ENCODE results near the gene XIAP. TPM values are rescaled to one million over a fixed set of nuclear protein-coding genes. Genes with fewer than 3 reads are reported as not detected.
A peak's percentile ranks its signal among the peaks of the same experiment; 100 is the strongest.

The XIAP gene
- total RNA-seq, 5 donors from 2014 or later (not counting 1 experiment from before 2014, with no cell fraction given) = 40.4 to 59.6 (median 46.1) TPM

DNA sequence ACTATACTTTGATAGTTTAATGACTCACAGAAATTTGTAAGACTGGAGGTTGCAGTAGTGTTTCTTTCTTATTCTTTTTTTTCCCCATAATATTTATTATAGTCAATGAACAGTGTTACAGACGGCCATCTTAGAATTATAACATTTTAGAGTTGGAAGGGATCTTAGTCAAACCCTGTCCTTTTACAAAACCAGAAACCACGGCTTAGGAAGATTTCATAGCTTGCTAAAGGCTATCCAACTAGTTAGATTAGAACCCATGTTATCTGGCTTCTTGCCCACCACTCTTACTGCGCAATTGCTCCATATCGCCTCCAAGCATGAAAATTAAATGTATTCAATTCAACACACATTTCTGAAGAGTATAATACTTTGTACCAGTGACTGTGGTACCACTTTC is 1.1 kb downstream of the XIAP start:
- no peaks in the 10 kb centered on the region for H3K36me3 Mint-ChIP-seq
- peaks cover 0 to 10% of the 10 kb centered on the region in 2 donors for H3K27me3 Mint-ChIP-seq
- Histone ChIP-seq H3K4me3 (ENCODE audit: control insufficient read depth in 1 of 2, extremely low read depth in 1 of 2, low read length in 1 of 2) (peak overlapping the region; percentile 82 to 94), H3K27me3 (replicated peaks in 1 of 2; ENCODE audit: control insufficient read depth in 2 of 2, extremely low read depth in 1 of 2, insufficient read depth in 2 of 2, low read length in 1 of 2) (no peaks in the 10 kb centered on the region), H3K9me3 (no peaks in the 10 kb centered on the region), H3K36me3 (ENCODE audit: control insufficient read depth in 2 of 2, extremely low read depth in 1 of 2, insufficient read depth in 1 of 2, low read length in 1 of 2) (no peaks in the 10 kb centered on the region), H3K4me1 (ENCODE audit: control insufficient read depth in 1 of 2, extremely low read depth in 1 of 2, insufficient read depth in 2 of 2, low read length in 2 of 2) (peaks cover 2 to 15% of the 10 kb centered on the region in 2 experiments), H3K27ac (ENCODE audit: low read length) (peak overlapping the region; percentile 92)
- ChIA-PET POLR2A (interaction anchor here in 1 of 2 donors (0.6 kb wide), 1 partner anchor 101 kb away, joined by 8 read pairs; no protein-coding TSS in a partner anchor), CTCF (interaction anchor here in 1 of 2 donors (0.6 kb wide), 1 partner anchor 17 kb away, joined by 3 read pairs; no protein-coding TSS in a partner anchor)
- H3K27ac Mint-ChIP-seq = peak overlapping the region; percentile 93 to 94
- WGBS (ENCODE audit: insufficient coverage) = no CpG with 5 or more reads among the region's 4 CpGs
- peaks cover 10 to 26% (median 13%) of the 10 kb centered on the region in 3 donors for H3K4me1 Mint-ChIP-seq
- DNase-seq = peak in 1 of 35 experiments; percentile 23
- H3K9me3 Mint-ChIP-seq = no peaks in the 10 kb centered on the region
- ATAC-seq (replicated peaks in 1 of 4) = no peak
- peak overlapping the region; percentile 87 to 89 (median 89) for H3K4me3 Mint-ChIP-seq

DNA sequence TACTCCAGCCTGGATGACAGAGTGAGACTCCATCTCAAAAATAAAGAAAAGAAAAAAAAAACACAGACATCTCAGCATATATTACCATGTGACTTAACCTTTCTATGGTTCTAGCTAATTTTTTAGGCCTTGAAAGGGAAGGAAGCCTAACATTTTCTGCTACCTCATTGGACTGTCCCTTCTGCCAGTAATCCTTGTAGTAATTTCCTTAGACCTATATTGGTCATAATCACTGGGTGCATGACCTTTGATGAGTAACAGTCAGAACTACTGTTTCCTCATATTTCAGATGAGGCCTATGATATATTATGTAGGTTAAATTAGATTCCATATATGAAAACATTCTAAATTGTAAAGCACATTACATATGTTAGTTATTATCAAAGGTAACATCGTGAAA is 9.6 kb downstream of the XIAP start:
- DNase-seq = no peak
- ATAC-seq (replicated peaks in 1 of 4) = no peak
- Histone ChIP-seq H3K4me3 (ENCODE audit: control insufficient read depth in 1 of 2, extremely low read depth in 1 of 2, low read length in 1 of 2) (no peak overlapping the region), H3K9me3 (no peaks in the 10 kb centered on the region), H3K27ac (ENCODE audit: low read length) (no peak overlapping the region), H3K36me3 (ENCODE audit: control insufficient read depth in 2 of 2, extremely low read depth in 1 of 2, insufficient read depth in 1 of 2, low read length in 1 of 2) (no peaks in the 10 kb centered on the region), H3K4me1 (ENCODE audit: control insufficient read depth in 1 of 2, extremely low read depth in 1 of 2, insufficient read depth in 2 of 2, low read length in 2 of 2) (peaks cover 2 to 3% of the 10 kb centered on the region in 2 experiments), H3K27me3 (replicated peaks in 1 of 2; ENCODE audit: control insufficient read depth in 2 of 2, extremely low read depth in 1 of 2, insufficient read depth in 2 of 2, low read length in 1 of 2) (no peaks in the 10 kb centered on the region)
- ChIA-PET CTCF (interaction anchor here in 1 of 2 donors (0.6 kb wide), 1 partner anchor 12 kb away, joined by 6 read pairs; no protein-coding TSS in a partner anchor), POLR2A (interaction anchor here (0.6 to 0.7 kb wide), 2 partner anchors 38 to 131 kb away, joined by 3 to 7 read pairs; no protein-coding TSS in a partner anchor)
- Mint-ChIP-seq H3K27me3 (no peaks in the 10 kb centered on the region), H3K4me3 (no peak overlapping the region), H3K9me3 (no peaks in the 10 kb centered on the region), H3K4me1 (peaks cover 14 to 31% (median 27%) of the 10 kb centered on the region in 3 donors), H3K36me3 (no peaks in the 10 kb centered on the region), H3K27ac (no peak overlapping the region)
- WGBS (ENCODE audit: insufficient coverage) = no CpG with 5 or more reads among the region's 1 CpG

DNA sequence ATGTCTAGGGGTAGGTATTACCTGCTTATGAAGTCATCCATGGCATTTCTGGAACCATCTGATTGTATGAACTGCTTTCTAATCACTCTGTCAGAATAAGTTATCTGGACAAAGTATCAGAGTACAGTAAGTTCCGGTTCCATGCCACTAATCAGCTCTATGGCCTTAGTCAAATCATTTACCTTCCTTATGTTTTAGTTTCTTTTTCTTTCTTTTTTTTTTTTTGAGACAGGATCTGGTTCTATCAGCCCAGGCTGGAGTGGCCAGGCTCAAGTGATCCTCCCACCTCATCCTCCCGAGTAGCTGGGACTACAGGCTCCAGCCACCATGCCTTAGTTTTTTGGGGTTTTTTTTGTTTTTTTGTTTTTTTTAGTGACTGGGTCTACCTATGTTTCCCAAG is 11.5 kb downstream of the XIAP start:
- POLR2A ChIA-PET = interaction anchor here in 1 of 2 donors (0.6 kb wide), 1 partner anchor 9 kb away, joined by 3 read pairs; no protein-coding TSS in a partner anchor
- no CpG with 5 or more reads among the region's 2 CpGs for WGBS (ENCODE audit: insufficient coverage)
- H3K4me3 ChIP-seq (ENCODE audit: control insufficient read depth in 1 of 2, extremely low read depth in 1 of 2, low read length in 1 of 2) = no peak overlapping the region
- DNase-seq = no peak
- Mint-ChIP-seq H3K36me3 (no peaks in the 10 kb centered on the region), H3K27ac (peak overlapping the region in 1 of 2 donors; percentile 28), H3K4me3 (no peak overlapping the region), H3K4me1 (peaks cover 7 to 27% (median 26%) of the 10 kb centered on the region in 3 donors), H3K27me3 (no peaks in the 10 kb centered on the region), H3K9me3 (no peaks in the 10 kb centered on the region)
- peaks cover 0 to 3% of the 10 kb centered on the region in 2 experiments for H3K4me1 ChIP-seq (ENCODE audit: control insufficient read depth in 1 of 2, extremely low read depth in 1 of 2, insufficient read depth in 2 of 2, low read length in 2 of 2)
- H3K27ac ChIP-seq (ENCODE audit: low read length) = no peak overlapping the region
- CTCF ChIA-PET = interaction anchor here (0.6 to 1.0 kb wide), 3 partner anchors 38 to 865 kb away, joined by 3 to 4 read pairs (median 3); no protein-coding TSS in a partner anchor
- no peaks in the 10 kb centered on the region for H3K36me3 ChIP-seq (ENCODE audit: control insufficient read depth in 2 of 2, extremely low read depth in 1 of 2, insufficient read depth in 1 of 2, low read length in 1 of 2)
- H3K9me3 ChIP-seq = no peaks in the 10 kb centered on the region
- no peak for ATAC-seq (replicated peaks in 1 of 4)
- H3K27me3 ChIP-seq (replicated peaks in 1 of 2; ENCODE audit: control insufficient read depth in 2 of 2, extremely low read depth in 1 of 2, insufficient read depth in 2 of 2, low read length in 1 of 2) = no peaks in the 10 kb centered on the region

DNA sequence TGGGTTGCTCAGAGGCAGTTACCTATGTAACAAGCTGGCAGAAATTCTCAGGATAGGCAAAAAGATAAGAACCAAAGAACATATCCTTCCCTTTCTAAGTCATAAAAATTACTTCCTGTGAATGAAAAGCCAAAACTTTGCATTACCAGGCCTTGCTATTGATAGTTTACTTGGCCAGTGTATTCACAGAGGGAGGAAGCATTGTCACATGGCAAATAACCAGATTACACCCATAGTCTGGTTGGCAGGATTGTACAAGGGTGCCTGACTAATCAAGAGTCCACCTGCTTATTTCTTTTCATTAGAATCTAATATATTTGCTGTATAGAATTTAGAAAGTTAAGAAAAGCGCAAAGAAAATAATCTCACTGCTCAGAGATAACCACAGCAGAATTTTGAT is 14.1 kb downstream of the XIAP start:
- WGBS (ENCODE audit: insufficient coverage) = no CpG with 5 or more reads among the region's 1 CpG
- no peak overlapping the region for H3K27ac Mint-ChIP-seq
- Histone ChIP-seq H3K4me3 (ENCODE audit: control insufficient read depth in 1 of 2, extremely low read depth in 1 of 2, low read length in 1 of 2) (no peak overlapping the region), H3K27ac (ENCODE audit: low read length) (no peak overlapping the region), H3K9me3 (no peaks in the 10 kb centered on the region), H3K36me3 (ENCODE audit: control insufficient read depth in 2 of 2, extremely low read depth in 1 of 2, insufficient read depth in 1 of 2, low read length in 1 of 2) (no peaks in the 10 kb centered on the region), H3K27me3 (replicated peaks in 1 of 2; ENCODE audit: control insufficient read depth in 2 of 2, extremely low read depth in 1 of 2, insufficient read depth in 2 of 2, low read length in 1 of 2) (no peaks in the 10 kb centered on the region), H3K4me1 (ENCODE audit: control insufficient read depth in 1 of 2, extremely low read depth in 1 of 2, insufficient read depth in 2 of 2, low read length in 2 of 2) (peaks cover under 1 to 12% of the 10 kb centered on the region in 2 experiments)
- CTCF ChIA-PET = no interaction called here
- POLR2A ChIA-PET = no interaction called here
- no peak for ATAC-seq (replicated peaks in 1 of 4)
- no peaks in the 10 kb centered on the region for H3K27me3 Mint-ChIP-seq
- no peaks in the 10 kb centered on the region for H3K9me3 Mint-ChIP-seq
- no peak overlapping the region for H3K4me3 Mint-ChIP-seq
- H3K4me1 Mint-ChIP-seq = peaks cover 17 to 42% (median 41%) of the 10 kb centered on the region in 3 donors
- H3K36me3 Mint-ChIP-seq = no peaks in the 10 kb centered on the region
- no peak for DNase-seq

DNA sequence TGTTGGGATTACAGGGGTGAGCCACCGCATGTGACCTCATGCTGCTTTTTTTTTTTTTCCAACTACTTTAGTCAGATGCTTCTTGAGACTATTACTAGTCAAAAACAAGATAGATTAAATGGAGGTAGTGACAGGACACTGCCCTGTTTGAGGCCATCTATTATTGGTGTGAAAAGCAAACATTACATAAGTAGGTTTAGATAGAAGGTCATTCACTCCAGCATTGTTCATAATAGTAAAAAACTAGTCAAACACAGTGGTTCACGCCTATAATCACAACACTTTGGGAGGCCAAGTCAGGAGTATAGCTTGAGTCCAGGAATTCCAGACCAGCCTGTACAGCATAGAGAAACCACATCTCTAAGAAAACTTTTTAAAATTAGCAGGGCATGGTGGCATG is 16.3 kb downstream of the XIAP start:
- peaks cover 10 to 38% (median 37%) of the 10 kb centered on the region in 3 donors for H3K4me1 Mint-ChIP-seq
- POLR2A ChIA-PET = interaction anchor here in 1 of 2 donors (0.6 kb wide), 1 partner anchor 93 kb away, joined by 3 read pairs; no protein-coding TSS in a partner anchor
- H3K9me3 Mint-ChIP-seq = no peaks in the 10 kb centered on the region
- no peak overlapping the region for H3K27ac Mint-ChIP-seq
- Histone ChIP-seq H3K4me3 (ENCODE audit: control insufficient read depth in 1 of 2, extremely low read depth in 1 of 2, low read length in 1 of 2) (no peak overlapping the region), H3K27me3 (replicated peaks in 1 of 2; ENCODE audit: control insufficient read depth in 2 of 2, extremely low read depth in 1 of 2, insufficient read depth in 2 of 2, low read length in 1 of 2) (no peaks in the 10 kb centered on the region), H3K4me1 (ENCODE audit: control insufficient read depth in 1 of 2, extremely low read depth in 1 of 2, insufficient read depth in 2 of 2, low read length in 2 of 2) (peaks cover 3 to 17% of the 10 kb centered on the region in 2 experiments), H3K9me3 (no peaks in the 10 kb centered on the region), H3K36me3 (ENCODE audit: control insufficient read depth in 2 of 2, extremely low read depth in 1 of 2, insufficient read depth in 1 of 2, low read length in 1 of 2) (no peaks in the 10 kb centered on the region), H3K27ac (ENCODE audit: low read length) (no peak overlapping the region)
- no peaks in the 10 kb centered on the region for H3K27me3 Mint-ChIP-seq
- CTCF ChIA-PET = no interaction called here
- ATAC-seq (replicated peaks in 1 of 4) (no peak), DNase-seq (no peak)
- no peaks in the 10 kb centered on the region for H3K36me3 Mint-ChIP-seq
- WGBS (ENCODE audit: insufficient coverage) = no CpG with 5 or more reads among the region's 2 CpGs
- no peak overlapping the region for H3K4me3 Mint-ChIP-seq

DNA sequence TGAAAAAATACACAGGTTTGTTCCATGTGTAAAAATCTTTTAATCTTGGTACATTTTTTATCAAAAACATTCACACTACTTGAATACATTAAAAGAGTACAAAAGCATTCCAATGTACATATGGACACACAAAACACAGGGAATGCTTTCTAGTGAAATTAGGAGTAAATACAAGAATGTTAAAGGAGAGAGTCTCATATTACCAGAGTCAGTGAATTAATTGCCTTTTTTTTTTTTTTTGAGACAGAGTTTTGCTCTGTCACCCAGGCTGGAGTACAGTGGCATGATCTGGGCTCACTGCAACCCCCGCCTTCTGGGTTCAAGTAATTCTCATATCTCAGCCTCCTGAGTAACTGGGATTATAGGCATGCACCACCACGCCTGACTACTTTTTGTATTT is 17.0 kb downstream of the XIAP start:
- no peaks in the 10 kb centered on the region for H3K36me3 Mint-ChIP-seq
- H3K27ac ChIP-seq (ENCODE audit: low read length) = no peak overlapping the region
- H3K4me1 Mint-ChIP-seq = peaks cover 10 to 37% (median 34%) of the 10 kb centered on the region in 3 donors
- H3K4me1 ChIP-seq (ENCODE audit: control insufficient read depth in 1 of 2, extremely low read depth in 1 of 2, insufficient read depth in 2 of 2, low read length in 2 of 2) = peaks cover 3 to 17% of the 10 kb centered on the region in 2 experiments
- WGBS (ENCODE audit: insufficient coverage) = no CpG with 5 or more reads among the region's 2 CpGs
- H3K36me3 ChIP-seq (ENCODE audit: control insufficient read depth in 2 of 2, extremely low read depth in 1 of 2, insufficient read depth in 1 of 2, low read length in 1 of 2) = no peaks in the 10 kb centered on the region
- H3K9me3 ChIP-seq = no peaks in the 10 kb centered on the region
- ChIA-PET CTCF (no interaction called here), POLR2A (interaction anchor here in 1 of 2 donors (0.6 kb wide), 1 partner anchor 92 kb away, joined by 3 read pairs; no protein-coding TSS in a partner anchor)
- no peak for DNase-seq
- H3K27me3 Mint-ChIP-seq = no peaks in the 10 kb centered on the region
- H3K27ac Mint-ChIP-seq = no peak overlapping the region
- H3K4me3 Mint-ChIP-seq = no peak overlapping the region
- no peak overlapping the region for H3K4me3 ChIP-seq (ENCODE audit: control insufficient read depth in 1 of 2, extremely low read depth in 1 of 2, low read length in 1 of 2)
- H3K27me3 ChIP-seq (replicated peaks in 1 of 2; ENCODE audit: control insufficient read depth in 2 of 2, extremely low read depth in 1 of 2, insufficient read depth in 2 of 2, low read length in 1 of 2) = no peaks in the 10 kb centered on the region
- ATAC-seq (replicated peaks in 1 of 4) = no peak
- H3K9me3 Mint-ChIP-seq = no peaks in the 10 kb centered on the region

Measured in T-cell (primary cell).